Measurements from ENCODE around the gene TSPOAP1.

The TSPOAP1 gene

DNA sequence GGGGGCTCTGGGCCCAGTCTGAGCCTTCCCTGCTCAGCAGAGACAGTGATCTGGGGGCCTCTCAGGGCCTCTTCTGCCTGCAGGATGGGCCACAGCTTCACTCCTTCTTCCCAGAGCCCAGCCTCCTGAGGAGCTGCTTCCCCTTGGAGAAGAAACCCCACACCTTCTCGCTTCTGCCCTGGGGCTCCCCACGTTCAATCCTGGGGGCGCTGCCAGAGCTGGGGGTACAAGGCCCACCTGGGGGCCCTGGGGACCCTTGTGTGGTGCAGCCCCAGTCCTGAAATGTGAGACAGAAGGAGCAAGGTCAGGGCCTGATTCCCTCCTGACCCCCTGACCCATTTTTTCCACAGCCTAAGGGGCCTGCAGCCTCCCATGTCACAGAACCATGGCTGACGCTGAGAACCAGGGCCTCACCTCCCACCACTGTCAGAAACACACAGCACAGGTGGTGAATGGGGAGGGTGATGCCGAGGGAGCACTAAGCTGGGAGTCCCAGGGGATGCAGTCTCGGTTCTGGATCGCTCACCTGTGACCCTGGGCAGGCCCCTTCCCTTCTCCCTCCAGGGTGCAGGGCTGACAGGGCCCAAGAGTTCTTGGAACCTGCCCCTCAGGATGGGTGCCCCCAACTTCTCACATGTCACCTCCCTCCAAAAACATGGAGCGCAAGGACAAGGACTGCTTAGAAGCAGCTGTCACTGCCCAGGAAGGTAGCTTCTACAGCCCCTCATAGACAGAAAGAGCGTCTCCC is 26.2 kb downstream of the TSPOAP1 start:
- no peak for DNase-seq
- ATAC-seq, result no peak

DNA sequence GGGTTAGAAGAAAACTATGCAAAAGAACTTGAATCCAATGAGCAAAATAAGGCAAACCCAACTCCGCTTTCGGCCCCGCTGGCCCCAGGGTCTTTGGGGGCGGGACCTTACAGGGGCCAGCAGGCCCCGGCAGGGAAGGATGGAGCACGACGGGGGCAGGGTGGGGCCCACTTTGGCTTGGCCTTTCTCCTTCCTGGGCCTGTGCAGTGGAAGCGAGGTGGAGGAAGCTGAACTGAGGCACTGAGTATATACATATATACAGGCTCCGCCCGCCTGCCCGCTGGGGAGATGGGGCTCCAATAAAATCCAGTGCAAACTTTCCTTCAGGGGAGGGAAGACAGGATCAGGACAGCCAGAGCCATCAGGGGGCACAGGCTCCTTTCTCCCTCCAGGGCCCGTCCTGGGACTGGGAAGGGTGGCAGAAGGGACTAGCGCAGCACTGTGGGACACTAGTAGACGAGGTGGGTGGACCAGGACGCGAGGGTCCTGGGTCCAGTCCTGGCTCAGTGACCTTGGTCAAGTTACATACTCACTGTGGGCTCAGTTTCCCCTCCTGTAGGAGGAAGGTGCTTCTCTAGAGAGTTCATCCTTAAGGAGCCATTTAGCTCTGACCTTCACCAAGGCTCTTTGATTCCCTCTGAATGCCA is 27.0 kb downstream of the TSPOAP1 start:
- ATAC-seq (no peak), DNase-seq (no peak)

DNA sequence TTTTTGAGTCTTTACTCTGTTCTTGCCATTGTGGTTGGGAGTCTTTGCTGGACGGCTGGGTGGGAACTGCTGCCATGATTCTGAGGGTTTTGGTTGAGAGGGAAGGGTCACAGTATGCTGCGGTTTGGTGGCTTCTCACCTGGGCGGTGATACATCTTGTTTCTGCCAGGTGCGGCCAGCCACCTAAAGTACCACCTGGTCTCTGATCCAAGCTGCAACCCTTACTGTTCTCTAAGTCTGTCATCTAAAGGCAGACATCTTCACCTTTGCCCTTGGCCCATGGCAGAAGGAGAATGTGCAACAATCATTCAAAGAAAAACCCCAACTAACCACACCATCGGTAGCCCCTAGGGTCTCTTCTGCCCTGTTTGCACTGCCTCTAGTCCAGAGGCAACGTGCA is 28.3 kb downstream of the TSPOAP1 start:
- DNase-seq (no peak), ATAC-seq (no peak)

DNA sequence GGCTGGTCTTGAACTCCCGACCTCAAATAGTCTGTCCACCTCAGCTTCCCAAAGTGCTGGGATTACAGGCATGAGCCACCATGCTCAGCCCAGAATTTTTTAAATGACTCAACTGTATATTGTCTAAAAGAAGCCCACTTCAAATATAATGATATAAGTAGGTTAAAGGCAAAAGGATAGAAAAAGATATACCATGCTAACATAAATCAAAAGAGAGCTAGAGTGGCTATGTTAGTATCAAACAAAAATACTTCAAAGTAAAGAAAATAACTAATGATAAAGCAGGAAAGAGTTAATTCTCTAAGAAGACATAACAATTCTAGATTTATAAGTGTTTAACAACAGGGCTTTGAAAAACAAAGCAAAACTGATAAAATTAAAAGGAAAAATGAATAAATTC is 34.6 kb downstream of the TSPOAP1 start:
- DNase-seq (no peak), ATAC-seq (no peak)

DNA sequence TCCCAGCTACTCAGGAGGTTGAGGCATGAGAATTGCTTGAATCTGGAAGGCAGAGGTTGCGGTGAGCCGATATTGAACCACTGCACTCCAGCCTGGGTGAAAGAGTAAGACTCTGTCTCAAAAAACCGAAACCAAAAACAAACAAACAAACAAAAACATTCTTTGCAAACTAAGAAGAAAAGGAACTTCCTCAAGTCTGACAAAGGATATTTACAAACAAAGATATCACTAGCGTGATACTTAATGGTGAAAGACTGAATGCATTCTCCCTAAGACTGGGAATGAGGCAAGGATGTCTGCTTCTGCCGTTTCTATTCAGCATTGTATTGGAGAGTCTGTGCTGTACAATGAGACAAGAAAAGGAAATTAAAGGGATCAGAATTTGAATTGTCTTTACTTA is 37.3 kb downstream of the TSPOAP1 start:
- no peak for DNase-seq

DNA sequence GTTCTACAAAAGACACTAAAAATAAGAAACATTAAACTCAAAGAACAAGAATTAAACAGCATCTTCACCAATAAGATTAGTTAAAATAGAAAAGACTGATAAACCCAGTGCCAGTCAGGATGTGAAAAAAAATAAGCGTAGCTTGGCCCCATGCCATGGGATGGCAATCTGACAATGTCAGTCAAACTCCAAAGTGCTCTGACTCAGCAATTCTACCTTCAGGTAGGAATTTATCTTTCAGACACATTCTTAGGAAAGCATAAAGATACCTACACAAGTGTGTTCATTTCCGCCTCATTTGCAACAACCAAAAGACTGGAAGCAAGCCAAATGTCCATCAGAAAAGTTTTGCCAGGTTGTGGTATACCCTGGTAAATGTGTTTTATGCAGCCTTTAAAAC is 38.7 kb downstream of the TSPOAP1 start:
- DNase-seq (no peak), ATAC-seq (no peak)

More for the DNA sequence above, 37.3 kb downstream of the TSPOAP1 start:
- ATAC-seq, result no peak

DNA sequence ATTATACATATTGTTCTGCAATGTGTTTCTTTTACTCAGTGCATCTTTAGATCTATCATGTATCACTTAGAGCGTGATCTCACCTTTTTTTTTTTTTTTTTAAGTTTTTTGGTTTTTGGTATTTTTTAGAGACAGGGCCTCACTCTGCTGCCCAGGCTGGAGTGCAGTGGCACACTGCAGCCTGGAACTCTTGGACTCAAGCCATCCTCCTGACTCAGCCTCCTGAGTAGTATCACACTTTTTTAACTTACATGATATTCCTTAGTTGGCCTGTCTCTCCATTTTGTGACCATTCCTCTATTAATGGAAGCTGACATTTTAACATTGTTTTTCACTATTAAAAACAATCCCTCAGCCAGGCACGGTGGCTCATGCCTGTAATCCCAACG is 43.2 kb downstream of the TSPOAP1 start:
- ATAC-seq (no peak), DNase-seq (no peak)

DNA sequence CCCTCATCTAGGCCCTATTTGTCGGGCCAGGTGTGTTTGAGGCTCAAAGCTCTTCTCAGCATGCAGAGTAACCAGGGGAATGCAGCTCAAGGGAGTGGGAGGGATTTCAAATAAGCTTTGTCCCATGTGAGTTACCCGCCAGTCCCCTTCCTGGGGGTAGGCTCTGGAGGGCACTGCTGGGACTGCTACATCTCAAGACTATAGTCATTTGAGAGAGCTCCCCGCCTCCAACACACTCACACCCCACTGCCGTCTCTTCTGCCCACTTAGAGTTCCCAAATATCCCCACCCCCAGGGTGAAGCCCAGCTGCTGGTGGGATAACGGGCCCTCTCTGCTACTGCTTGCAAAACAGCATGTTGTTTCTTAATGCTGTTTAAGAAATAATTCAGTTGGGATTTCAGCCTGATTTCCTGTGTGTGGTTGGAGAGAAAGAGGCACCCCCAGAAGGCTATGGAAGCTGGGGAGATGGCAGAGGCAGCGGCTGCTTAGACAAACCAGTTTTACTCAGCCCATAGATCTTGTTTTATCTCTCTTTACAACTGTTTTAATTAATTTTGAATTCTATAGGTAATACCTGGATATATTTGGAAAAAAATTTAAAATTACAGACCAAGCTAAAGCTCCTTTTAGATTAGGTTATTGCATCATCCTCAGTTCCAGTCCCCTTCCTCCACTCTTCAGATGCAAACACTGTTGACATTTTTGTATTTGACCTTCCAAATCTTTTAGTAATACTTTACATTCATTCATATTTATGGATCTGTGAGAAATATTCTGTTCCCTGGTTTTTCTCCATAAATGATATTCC is 43.8 kb downstream of the TSPOAP1 start:
- no peak for ATAC-seq
- no peak for DNase-seq

DNA sequence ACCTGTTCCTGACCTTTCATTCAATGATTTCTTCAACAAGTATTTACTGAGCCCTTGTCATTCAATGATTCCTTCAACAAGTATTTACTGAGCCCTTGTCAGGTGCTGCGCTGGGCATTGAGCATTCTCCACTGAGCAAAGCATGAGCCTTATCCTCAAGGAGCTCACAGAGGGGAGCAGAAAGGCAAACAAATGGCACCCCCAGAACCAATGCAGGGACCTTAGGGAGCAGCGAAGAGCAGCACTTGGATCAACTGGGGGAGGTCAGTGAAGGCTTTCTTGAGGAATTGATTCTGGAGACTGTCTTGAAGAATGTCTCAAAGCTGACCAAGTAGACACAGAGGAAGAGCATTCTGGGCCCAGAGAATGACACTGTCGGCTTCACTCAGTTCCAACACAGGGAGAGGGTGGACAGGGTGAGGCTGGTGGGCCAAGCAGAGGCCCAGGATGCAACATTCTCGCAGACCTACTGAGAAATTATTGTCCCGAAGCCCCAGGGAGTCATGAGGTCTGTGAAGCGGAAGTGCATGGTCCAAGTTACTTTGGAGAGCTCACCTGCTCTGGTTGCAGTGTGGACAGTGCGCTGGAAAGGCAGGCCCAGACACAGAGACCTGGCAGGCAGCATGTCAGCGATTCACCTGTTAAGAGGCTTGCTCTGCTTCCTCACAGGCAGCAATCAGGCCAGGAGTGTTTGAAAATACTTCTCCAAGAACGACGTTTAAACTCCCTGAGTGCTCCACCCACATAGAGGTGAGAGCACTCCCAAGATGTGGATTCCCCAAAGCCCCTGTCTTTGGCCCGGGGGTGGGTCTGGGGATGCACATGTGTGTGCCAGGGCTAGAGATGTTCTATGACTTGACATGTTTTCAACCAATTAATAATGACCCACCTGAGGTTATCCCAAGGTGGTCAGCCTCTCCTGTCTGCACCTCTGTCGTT is 44.7 kb downstream of the TSPOAP1 start:
- no peak for DNase-seq
- no peak for ATAC-seq

DNA sequence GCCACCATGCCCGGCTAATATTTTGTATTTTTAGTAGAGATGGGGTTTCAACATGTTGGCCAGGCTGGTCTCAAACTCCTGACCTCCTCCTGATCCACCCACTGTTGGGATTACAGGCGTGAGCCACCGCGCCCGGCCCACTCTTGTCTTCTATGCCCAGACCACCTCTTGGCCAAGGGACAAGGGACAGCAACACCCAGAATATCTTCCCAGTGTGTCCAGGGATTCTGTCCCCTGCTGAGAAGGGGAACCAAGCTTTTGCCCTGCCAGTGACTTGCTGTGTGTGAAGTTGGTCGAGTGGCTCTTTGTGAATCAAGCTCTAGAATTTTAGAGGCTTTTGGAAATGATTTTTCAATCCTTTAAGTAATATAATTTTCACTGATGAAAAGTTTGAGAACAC is 46.2 kb downstream of the TSPOAP1 start:
- DNase-seq, result no peak
- ATAC-seq, result no peak

DNA sequence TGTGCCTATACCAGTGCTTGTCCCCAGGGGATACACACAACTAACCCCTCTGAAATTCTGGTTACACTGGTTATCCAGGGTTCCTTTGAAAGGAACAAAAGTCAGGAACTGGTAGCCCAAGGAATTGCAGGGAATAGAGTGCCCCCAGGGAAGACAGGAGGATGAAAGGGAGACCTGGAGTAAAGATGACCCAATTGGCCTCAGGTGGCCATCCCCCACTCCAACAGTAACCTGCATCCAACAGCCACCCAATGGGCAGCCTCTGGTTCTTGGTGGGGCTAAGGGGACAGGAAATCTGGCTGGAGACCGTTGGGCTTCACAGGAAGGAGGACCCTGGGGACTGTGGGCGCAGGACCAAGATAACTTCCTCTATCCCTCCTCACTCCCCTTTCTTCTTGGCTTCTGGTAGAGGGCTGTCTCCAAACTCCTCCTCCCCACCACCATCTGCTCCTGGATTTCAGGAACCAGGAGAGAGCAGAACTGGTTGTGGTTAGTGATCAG is 47.0 kb downstream of the TSPOAP1 start:
- no peak for DNase-seq

DNA sequence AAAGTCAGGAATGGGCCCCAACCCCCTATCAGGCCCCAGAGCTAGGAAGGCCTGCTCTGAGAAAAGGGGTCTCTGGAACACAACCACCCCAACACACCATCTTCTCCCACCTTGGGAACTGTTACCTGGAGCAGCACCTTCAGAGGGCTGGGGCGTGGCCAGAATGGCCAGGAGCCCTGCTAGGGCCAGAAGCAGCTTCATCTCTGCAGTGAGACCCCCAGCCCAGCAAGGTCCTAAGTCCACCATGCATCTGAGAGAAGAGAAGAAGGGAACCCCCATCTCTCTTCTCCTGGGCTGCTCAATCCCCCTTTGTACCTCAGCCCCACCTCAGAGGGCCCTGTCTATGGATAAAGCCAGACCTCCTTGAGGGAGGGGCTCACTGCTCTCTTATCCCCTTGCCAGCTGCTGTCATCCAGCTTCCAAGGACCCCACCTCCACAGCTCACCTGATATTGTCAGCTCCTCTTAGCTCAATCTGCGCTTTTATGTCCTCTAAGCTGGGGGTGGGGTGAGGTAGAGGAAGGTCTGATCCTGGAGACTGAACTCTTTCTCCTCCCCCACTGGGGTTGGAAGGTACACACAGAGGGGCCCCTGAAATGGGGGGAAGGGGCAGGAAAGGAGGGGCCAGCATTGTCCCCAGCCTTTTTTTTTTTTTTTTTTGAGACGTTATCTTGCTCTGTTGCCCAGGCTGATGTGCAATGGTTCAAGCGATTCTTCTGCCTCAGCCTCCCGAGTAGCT is 47.9 kb downstream of the TSPOAP1 start, which contains the start of gene MPO:
Gene MPO, minus strand, starts transcription at position 456 of the 738 bp plus-strand sequence. Its CDS starts 177 bp downstream, at position 279.
- DNase-seq (no peak), ATAC-seq (no peak)

More for the DNA sequence above, 47.0 kb downstream of the TSPOAP1 start:
- ATAC-seq, result no peak

DNA sequence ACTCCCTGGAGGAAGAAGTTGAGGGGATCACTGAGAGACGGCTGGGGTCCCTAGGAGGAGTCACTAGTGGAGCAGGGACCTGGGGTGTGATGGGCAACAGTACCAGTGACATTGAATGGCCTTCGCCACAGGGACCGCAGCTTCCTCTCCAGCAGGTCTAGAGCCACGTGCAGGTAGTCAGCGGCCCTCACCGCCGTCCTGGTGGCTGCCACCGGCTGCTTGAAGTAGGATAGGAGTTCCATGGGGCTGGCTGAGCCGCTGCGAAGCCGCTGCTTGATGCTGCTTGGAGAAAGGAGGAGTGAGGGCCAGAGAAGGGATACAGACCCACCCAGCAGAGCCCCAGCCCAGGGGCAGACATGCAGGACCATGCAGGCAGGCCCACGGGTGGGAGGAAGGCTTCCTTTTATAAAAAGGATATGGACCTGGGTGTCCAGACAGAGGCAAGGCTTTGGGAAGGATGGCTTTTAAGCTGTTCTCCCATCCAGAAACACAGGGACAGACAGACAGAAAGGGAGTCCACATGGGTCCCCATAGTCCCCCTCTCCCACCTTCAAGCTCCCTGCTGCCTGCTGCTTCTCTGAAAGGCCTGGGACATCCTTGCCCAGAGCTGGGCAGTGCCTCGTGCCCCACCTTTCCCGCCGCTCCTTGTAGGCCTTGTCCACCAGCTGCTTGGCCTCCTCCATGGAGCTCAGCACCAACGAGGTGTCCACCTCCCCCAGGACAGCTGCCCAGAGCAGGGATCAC is 48.7 kb downstream of the TSPOAP1 start:
- no peak for ATAC-seq
- no peak for DNase-seq

DNA sequence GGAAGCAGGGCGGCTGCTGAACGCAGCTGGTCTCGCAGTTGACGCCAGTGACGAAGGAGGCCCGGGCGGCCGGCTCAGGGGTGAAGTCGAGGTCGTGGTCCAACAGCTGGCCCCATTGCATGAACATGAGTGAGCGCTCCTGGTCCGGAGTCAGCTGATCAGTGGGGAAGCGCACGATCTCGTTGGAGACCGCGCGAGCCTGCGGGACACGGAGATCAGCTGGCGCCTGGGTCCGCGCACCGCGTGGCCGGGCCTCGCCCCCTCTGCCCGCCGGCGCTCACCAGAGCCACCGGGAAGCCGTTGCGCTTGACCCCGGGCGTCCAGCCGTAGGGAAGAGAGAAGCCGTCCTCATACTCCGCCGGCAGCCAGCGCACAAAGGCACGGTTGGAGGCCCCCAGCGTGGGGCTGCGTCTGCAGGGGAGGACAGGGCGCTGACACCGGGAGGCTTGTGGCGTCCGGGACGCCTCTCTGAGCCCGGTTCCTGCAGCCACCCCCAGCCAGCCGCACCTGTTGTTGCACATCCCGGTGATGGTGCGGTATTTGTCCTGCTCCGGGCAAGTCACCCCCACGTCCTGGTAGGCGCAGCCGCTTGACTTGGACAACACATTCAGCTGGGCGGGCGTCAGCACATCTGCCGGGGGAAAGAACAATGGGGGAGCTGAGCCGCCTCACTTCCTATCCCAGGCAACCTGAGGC is 49.4 kb downstream of the TSPOAP1 start:
- no peak for DNase-seq
- no peak for ATAC-seq

DNA sequence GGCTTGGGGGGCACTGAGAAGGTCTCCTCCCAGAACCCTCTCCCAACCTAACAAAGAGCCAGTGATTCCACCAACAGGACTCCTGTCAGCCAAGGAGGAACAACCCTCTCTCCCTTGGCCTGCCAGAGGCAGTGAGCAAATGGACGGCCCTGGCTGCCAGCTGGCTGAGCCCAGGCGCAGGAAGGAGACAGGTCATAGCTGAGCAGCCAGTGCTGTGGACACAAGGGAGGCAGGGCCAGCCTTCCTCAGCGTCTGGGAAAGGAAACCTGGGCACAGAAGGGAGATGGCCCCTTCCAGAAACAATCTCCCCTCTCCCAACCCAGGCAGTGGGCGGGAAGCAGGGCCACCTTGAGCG is 50.0 kb downstream of the TSPOAP1 start:
- no peak for DNase-seq
- no peak for ATAC-seq

DNA sequence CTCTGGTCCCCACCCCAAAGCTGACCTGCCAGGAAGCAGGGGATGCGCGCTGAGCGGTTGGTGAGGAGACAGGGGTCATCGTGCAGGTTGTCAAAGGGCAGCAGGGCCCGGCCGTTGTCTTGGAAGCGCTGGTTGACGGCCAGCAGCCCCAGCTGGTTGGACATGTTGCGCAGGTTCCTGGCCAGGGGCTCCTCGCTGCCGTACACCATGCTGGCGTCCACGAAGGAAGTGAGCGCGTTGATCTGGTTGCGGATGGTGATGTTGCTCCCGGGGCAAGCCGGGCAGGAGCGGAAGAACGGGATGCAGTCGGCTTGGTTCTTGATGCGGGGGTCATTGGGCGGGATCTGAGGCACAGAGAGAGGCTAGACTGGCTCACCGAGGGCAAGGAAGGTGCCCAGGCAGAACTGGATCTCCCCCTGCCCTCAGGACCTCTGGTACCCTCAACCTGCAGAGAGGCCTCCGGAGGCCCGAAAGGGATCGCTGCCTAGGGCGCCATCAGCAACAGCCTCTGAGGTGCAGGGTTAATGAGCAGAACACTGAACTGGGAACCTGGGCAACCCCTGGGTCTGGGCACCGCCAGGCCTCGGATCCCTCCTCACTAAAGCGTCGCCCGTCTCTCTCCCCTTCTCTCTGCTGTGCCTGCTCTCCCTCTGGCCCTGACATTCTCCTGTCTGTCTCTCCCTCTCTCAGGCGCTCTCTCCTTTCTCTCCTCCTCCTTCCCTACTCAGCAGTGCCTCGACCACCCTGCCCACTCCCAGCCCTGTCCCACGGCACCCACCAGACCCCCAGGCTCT is 50.6 kb downstream of the TSPOAP1 start:
- DNase-seq (no peak), ATAC-seq (no peak)

DNA sequence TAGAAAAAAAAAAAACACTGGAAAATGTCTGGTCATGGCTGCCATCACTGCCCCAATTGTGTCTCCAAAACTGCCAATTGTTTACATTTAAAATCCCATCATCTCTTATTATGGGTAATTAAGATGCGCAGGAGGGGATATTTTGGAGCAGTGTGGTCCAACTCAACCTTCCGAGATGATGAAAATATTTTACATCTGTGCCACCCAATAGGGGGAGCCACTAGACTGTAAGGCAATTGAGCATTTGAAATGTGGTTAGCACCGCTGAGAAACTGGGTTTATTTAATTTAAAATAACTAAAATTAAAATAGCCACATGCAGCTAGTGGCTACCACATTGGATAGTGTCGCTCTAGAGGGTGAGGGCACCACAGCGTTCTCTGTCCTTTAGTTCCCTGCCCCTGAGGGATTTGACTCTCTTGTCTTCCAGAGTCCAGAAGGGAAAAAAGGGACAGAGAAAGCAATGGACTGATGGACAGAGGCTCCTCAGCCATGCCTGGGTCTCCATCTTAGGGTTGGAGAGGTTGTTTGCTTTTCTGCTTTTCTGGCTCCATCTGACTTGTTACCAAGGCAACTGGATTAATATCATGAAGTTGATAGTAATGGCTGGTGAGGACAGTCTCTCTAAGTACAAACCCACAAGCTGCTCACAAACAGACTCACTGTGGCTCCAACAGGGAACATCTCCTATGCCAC is 51.3 kb downstream of the TSPOAP1 start:
- no peak for DNase-seq

DNA sequence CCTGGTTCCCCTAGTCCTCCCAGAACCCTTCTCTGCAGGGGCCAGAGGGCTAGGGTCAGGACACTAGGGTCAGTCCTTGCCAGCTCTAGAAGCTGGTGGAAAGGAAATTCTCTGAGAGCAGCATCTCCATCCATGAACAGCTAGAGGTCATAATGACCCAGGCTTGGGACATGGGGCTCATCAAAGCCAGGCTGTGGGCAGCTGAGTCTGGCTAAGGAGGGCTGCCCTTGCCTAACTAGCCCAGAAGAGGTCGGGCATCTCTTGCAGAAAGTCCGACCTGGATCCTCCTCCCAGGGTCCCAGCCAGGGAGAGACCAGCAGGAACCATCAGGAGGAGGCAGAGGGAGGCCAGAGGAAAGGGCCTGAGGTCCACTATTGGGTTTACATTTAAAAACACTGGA is 52.2 kb downstream of the TSPOAP1 start:
- ATAC-seq, result no peak
- DNase-seq, result no peak

More for the DNA sequence above, 51.3 kb downstream of the TSPOAP1 start:
- no peak for ATAC-seq

All from stimulated activated naive CD8-positive, alpha-beta T cell treated with anti-CD3 and anti-CD28 coated beads, Interleukin-15, Interleukin-2, amounts not matched to agents 100 U/mL and 50 U/mL, for 24 hours (primary cell).